GM21786 (cell line): Measurements from ENCODE around the gene ZNF443.
"Not testable (repeated sequence)": the region's sequence is repeated elsewhere in the genome, so short reads cannot be mapped to it uniquely, and the experiment has no call there.

Source experiments
- ATAC-seq: cut with Tn5 transposase; IDR thresholded peaks from one replicate; pipeline ENCODE4 v1.9.1; 2021; ENCODE audit not compliant: unreplicated experiment

ZNF443 gene

DNA sequence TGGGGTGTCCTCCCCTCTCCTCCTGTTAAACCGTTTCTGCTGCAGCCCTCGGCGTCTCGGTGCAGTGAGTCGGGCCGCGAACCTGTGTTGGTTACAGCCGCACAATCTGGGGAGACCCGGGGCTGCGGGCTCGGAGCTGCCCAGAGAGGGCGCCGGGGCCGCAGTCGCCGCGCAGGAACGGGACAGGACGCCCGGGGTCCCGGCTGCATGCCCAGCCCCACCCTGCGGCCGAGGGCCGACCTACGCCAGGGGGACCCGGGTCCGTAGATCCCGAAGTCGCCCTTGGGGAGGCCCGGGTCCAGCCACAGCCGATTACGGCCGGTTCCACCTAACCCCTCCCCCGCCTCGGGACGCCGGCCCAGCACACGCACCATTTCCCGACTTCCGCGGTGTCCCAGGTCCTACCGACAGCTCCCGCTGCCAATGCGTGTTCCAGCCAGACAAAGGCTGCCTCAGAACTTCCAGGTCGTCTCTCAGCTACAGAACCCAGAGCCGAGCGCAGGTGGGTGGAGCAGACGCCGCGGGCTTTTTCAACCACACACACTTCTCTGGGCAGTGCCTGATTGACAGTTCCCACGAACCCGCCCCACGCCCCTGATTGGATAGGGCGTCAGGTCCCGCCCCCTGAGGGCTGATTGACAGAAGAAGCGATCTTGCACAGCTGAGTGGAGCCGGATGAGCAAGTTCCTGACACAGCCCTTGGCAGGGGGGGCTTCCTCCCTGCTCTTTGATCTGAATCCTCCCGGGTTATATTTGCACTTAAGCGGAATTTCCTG, at the start of gene ZNF443:
TSS of gene ZNF443 (minus strand) at position 481 of the 776 bp plus-strand sequence. CDS start at position 374, 107 bp downstream.
- ATAC-seq: peak; percentile 94

DNA sequence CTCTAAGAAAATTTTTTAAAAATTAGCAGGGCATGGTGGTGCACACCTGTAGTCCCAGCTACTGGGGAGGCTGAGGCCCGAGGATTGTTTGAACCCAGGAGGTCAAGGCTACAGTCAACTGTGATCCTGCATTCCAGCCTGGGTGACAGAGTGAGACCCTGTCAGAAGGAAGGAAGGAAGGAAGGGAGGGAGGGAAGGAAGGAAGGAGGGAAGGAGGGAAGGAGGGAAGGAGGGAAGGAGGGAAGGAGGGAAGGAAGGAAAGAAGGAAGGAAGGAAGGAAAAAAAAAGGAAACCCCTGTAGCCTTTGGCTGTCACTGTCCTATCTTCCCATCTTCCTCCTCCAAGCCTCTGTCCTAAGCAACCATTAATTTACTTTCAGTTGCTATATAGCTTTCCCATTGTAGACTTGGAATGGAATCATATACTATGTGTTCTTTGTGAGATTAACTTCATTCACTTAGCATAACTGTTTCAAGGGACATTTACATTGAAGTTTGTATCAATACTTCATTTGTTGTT, 45.5 kb upstream of the ZNF443 start:
- ATAC-seq: not testable (repeated sequence)

DNA sequence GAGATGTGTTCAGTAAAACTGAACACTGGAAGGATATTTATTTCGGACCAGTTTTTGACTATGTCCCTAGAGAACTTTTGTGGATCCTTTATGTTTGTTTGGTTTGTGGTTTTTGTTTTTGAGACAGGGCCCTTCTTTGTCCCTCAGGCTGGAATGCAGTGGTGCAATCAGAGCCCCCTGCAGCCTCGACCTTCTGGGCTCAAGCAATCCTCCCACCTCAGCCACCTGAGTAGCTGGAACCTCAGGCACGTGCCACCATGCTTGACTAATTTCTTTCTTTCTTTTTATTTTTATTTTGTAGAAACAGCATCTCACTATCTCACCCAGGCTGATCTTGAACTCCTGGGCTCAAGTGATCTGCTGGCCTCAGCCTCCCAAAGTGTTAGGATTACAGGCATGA, 44.8 kb upstream of the ZNF443 start:
- ATAC-seq: no peak

DNA sequence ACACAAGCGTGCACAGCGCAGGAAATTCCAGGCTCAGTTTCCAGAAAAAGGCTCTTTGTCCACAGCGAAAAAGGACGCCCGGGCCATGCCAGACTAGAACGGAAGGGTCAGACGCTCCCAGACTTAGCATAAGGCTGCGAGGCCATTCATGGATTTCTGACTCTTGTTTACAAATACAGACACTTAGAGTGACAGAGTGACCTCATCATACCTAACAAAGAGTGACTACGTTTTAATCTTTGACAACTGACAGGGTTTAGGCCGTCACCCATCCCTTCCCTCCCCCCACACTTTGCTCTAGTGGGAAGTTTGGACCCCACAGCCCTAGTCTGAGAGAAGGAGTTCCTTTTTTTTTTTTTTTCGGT, 44.2 kb upstream of the ZNF443 start:
- ATAC-seq: no peak

DNA sequence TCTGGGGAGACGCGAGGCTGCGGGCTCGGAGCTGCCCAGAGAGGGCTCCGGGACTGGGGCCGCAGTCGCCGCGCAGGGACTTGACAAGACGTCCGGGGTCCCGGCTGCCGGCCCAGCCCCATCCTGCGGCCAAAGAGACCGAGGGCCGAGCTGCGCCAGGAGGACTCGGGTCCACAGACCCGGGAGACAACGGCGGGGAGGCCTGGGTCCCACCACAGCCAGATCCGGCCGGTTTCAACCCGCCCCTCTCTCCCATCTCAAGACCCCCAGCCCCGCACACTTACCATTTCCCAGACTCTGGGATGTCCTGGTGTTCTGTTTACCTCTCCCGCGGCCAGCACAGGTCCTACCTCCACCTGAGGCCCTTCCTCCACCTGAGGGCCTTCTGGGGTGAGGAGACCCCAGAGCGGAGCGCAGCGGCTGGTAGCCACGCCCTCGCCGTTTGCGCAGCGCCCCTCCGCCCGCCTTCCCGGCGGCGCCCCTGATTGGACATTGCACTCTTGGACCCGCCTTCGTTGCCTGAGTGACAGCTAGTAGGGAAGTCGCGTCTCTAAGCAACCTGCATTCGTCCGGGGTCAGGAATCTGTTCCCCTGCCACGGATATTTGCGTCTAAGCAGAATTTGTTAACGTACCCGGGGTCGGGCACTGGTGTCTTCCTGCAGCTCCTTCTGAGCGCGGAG, 43.7 kb upstream of the ZNF443 start, which contains the start of gene ZNF709:
TSS of gene ZNF709 (minus strand) at position 446 of the 681 bp plus-strand sequence. CDS start at position 287, 159 bp downstream.
- peak; percentile 91 for ATAC-seq

DNA sequence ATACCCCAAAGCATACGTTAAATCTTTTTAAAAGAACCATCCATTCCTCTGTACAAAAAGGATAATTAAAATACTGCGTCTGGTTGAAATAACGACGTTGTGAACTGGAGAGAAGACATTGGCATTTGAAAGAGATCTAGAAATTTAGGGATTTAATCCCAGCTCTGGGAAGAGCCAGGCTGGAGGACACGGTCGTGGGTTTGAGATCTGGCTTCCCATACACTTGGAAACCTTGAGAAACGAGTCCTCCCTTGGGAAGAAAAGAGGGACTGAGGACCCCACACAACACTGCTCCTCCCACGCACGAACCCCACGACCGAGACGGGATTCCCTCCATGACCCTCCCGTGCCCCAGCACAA, 43.2 kb upstream of the ZNF443 start:
- ATAC-seq: no peak

DNA sequence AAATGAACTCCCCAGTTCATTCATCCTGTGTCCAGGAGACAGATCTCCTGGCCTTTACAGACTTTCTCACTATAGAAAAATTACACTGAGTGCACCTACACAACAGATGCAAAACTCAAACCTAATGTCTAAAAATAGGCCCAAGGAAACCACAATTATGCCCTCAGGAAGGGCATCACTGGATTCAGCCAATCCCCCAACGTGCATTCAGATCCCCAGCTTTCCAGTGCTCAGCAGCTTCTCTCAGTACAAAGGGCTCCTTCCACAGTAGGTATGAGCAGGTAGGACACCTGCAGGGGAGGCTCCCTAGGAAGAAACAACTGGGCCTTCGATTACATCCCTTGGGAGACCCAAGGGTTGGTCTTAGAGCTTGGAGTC, 41.7 kb upstream of the ZNF443 start:
- ATAC-seq: no peak

DNA sequence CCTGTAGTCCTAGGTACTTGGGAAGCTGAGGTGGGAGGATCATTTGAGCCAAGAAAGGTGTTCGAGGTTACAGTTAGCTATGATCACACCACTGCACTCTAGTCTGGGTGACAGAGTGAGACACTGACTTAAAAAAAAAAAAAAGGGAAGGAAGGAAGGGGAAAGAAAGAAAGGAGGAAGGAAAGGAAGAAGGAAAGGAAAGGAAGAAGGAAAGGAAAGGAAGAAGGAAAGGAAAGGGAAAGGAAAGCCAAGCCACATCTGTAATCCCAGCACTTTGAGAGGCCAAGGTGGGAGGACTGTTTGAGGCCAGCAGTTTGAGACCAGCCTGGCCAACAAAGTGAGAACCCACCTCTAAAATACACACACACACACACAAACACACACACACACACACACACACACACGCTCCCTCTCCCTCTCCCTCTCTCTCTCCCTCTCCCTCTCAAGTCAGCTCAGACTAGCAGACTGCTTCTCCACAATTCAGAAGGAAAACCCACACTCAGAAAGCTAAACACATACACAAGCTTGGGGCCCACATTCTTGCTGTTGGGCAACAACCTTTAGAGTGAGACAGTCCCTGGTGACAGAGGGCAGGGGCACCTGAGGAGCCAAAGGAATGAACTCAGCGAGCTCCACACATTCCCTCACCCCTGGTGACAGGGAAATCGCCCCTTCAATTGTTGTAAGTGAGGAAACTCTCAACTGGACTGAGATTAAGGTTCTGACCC, 41.1 kb upstream of the ZNF443 start:
- ATAC-seq: no peak

DNA sequence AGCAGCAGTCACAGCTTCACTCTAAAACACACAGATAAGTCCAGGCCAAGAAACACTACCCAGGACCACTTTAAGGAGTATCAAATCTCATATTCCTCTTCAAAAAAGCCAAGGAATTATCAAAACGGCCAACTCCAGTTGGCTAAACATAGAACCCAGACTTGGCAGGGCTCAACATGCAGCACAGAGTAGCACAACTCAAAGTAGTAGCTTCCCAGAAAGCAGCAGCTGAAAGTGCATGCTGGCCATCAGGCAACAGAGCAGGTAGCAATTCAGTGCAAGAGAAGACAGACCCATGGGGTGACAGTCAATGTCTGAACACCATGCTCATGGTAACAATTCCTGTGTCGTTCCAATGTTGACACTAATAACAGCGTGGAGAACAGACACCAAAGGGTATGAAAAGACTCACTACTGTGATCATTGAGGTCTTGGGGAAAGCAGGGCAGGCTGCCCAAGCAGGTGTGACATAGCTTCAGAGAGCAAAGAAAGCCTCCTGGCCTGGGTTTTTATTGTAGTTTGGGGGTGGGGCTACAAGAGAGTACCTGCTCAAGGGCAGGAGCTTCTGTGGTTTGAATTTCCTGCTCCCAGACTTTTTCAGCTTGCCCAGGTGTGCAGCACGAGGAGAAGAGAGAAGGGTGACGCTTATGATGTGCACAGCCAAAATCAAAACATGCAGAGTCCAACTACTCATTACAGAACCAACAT, 37.6 kb upstream of the ZNF443 start:
- no peak for ATAC-seq

DNA sequence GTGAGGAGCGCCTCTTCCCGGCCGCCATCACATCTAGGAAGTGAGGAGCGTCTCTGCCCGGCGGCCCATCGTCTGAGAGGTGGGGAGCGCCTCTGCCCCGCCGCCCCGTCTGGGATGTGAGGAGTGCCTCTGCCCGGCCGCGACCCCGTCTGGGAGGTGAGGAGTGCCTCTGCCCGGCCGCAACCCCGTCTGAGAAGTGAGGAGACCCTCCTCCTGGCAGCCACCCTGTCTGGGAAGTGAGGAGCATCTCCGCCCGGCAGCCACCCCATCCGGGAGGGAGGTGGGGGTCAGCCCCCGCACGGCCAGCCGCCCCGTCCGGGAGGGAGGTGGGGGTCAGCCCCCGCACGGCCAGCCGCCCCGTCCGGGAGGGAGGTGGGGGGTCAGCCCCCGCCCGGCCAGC, 26.8 kb upstream of the ZNF443 start:
- ATAC-seq: not testable (repeated sequence)

DNA sequence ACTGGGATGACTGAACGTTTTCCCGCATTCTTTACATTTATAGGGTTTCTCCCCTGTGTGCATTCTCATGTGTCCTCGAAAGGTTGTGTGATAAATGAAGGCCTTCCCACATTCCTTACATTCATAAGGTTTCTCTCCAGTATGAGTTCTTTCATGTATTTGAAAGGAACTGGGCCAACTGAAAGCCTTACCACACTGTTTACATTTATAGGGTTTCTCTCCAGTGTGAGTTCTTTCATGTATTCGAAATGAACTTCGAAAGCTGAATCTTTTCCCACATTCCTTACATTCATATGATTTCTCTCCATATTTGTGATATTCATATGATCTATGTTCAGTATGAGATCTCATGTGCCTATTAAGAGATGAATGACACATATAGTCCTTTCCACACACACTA, 24.4 kb upstream of the ZNF443 start:
- no peak for ATAC-seq

DNA sequence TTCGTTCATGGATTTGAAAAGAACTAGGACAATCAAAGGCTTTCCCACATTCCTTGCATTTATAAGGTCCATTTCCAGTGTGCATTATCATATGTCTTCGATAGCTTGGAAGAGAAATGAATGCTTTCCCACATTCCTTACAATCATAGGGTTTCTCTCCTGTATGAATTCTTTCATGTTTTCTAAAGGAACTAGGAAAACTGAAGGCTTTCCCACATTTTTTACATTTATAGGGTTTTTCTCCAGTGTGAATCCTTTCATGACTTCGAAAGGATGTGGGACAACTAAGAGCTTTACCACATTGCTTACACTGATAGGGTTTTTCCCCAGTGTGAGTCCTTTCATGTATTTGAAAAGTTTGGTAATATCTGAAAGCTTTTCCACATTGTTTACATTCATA, 23.9 kb upstream of the ZNF443 start:
- no peak for ATAC-seq

DNA sequence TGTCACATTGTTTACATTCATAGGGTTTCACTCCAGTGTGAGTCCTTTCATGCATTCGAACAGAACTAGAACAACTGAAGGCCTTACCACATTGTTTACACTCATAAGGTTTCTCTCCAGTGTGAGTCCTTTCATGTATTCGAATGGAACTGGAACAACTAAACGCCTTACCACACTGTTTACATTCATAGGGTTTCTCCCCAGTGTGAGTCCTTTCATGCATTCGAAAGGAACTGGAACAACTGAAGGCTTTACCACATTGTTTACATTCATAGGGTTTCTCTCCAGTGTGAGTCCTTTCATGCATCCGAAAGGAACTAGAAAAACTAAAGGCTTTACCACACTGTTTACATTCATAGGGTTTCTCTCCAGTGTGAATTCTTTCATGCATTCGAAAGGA, 23.3 kb upstream of the ZNF443 start:
- not testable (repeated sequence) for ATAC-seq

DNA sequence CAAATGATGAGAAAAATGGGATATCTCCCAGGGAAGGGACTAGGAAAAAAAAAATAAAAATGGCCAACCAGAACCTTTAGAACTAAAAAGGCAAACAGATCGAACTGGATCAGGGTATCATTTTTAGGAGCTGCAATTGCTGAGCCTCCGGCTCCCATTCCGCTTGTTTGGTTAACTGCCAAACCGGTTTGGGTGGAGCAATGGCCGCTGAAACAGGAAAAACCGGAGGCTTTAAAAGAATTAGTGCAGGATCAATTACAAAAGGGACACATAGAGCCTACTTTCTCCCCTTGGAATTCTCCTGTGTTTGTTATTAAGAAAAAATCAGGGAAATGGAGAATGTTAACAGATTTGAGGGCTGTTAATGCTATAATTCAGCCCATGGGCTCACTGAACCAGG, 12.7 kb upstream of the ZNF443 start:
- no peak for ATAC-seq

DNA sequence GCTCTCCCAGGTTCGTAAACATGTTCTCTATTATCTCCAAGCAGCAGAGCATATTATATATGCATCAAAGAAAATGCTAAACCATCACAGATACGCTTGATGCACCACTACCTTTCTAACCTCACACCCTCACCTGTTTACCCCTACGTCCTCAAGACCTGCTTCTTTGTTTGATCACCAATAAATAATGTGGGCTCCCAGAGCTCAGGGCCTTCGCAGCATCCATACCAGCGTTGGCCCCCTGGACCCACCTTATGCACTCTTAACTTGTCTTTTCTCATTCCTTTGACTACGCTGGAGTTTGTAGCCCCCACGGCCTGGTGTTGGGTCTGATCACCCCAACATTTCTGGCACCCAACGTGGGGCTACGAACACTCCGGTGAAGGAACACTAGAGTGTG, 10.0 kb upstream of the ZNF443 start:
- no peak for ATAC-seq

DNA sequence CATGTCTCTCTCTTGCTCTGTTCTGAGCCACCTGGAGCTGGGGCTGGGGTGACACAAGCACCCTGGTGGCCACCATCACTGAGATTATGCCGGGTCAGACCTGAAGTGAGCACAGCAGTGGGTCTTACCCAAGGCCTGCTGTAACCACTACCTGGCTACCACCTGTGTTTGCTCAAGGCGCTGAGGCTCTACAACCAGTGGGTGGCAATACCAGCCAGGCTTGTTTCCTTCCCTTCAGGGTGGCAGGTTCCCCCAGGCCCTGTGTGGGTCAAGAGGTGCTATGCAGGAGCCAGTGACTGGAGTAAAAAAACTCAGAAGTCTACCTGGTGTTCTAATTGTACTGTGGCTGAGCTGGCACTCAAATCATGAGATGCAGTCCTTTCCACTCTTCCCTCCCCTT, 8.0 kb upstream of the ZNF443 start:
- ATAC-seq: no peak

DNA sequence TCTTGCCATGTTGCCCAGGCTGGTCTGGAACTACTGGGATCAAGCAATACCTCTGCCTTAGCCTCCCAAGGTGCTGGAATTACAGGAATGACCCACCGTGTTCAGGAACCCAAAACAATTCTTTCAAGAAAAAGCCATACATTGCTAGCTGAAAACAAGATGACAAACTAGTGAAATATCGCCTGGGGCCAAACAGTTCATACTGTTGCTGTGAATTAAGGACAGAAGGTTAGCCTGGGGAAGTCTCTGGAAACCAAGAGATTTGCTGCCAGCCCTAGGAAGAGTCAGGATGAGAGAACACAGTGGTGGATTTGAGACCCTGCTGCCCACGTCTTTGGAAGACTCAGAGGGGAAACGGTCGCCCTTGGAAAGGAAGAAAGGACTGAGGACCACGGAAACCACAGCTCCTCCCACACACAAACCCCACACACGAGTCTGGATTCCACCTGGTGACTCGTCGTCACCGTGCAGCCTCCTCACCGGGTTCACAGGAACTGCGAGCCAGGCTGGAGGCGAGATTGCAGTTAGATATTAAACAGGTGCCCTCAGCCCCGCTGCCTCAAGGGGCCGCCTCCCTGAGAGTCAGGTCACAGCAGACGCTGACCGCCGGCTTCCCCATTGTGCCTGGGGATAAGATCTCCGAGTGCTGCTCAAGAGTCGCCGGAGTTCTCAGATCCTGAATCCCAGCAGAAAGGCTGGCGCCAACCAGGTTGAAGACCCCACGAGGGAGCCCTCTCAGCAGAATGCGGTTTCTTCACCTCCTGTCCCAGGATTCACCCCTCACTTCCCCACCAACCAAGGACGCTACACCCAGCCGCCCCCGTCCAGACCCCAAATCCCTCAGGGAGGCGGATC, 908 bp downstream of the ZNF443 start:
- not testable (repeated sequence) for ATAC-seq

DNA sequence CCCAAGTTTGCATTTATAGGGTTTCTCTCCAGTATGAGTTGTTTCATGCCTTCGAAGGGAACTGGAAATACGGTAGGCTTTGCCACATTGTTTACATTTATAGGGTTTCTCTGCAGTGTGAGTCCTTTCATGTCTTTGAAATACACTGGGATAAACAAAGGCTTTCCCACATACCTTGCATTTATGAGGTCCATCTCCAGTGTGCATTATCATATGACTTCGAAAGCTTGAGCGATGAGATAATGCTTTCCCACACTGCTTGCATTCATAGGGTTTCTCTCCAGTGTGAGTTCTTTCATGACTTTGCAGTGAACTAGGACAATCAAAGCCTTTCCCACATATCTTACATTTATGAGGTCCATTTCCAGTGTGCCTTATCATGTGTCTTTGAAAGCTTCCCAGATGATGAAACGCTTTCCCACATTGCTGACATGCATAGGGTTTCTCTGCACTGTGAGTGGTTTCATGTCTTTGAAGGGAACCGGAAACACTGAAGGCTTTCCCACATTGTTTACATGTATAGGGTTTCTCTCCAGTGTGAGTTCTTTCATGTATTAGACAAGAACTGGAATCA, 10.0 kb downstream of the ZNF443 start:
- ATAC-seq: not testable (repeated sequence)

DNA sequence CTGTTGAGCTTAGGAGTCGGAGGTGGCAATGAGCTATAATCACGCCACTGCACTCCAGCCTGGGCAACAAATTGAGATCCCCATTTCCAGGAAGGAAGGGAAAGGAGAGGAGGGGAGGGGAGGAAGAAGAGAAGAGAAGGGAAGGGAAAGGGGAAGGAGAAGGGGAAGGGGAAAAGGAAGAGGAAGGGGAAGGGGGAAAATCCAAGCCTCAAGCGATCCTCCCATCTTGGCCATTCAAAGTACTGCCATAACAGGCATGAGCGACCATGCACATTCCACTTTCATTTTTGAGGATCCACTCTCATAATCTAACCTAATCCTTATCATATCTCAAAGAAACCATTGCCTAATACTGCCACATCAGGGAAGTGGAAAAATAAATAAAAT, 14.9 kb downstream of the ZNF443 start:
- ATAC-seq: no peak
